T-helper 2 cell treated with Interferon-gamma antibody and Interleukin-4, amounts not matched to agents 5 μg/mL and 100 μg/mL, for 36 hours (primary cell): ENCODE results near the gene MYO1E.
"Not testable (repeated sequence)": the region's sequence is repeated elsewhere in the genome, so short reads cannot be mapped to it uniquely, and the experiment has no call there.

Source experiments
- DNase-seq: peaks from one replicate; pipeline ENCODE4 v3.0.0; 2021; ENCODE audit warnings: low spot score
- H3K27ac Mint-ChIP-seq: one replicate; pipeline ENCODE4 v1.8.0; 2021; ENCODE audit warnings: mild to moderate bottlenecking, mixed read lengths
- H3K27me3 Mint-ChIP-seq: one replicate; pipeline ENCODE4 v1.8.0; 2021; ENCODE audit warnings: low read depth, mixed read lengths
- H3K36me3 Mint-ChIP-seq: one replicate; pipeline ENCODE4 v1.8.0; 2021; ENCODE audit warnings: low read depth, mixed read lengths
- H3K4me1 Mint-ChIP-seq: one replicate; pipeline ENCODE4 v1.8.0; 2021; ENCODE audit warnings: low read depth, mixed read lengths
- H3K4me3 Mint-ChIP-seq: one replicate; pipeline ENCODE4 v1.8.0; 2022; ENCODE audit warnings: mild to moderate bottlenecking, moderate library complexity, mixed read lengths
- H3K9me3 Mint-ChIP-seq: one replicate; pipeline ENCODE4 v1.8.0; 2021; ENCODE audit warnings: mixed read lengths

MYO1E gene

GRCh38 chr15:59154243-59154642 lies 218.4 kb downstream of the MYO1E start:
- Mint-ChIP-seq H3K9me3 (no peaks in the 10 kb centered on the region), H3K27me3 (no peaks in the 10 kb centered on the region), H3K4me3 (no peak overlapping the region), H3K36me3 (peaks cover 26% of the 10 kb centered on the region), H3K4me1 (no peaks in the 10 kb centered on the region), H3K27ac (no peak overlapping the region)
- DNase-seq, result no peak

GRCh38 chr15:59153466-59153865 lies 219.2 kb downstream of the MYO1E start:
- no peak for DNase-seq
- no peaks in the 10 kb centered on the region for H3K9me3 Mint-ChIP-seq
- H3K4me3 Mint-ChIP-seq, result no peak overlapping the region
- no peak overlapping the region for H3K27ac Mint-ChIP-seq
- peaks cover 29% of the 10 kb centered on the region for H3K36me3 Mint-ChIP-seq
- H3K4me1 Mint-ChIP-seq, result no peaks in the 10 kb centered on the region
- no peaks in the 10 kb centered on the region for H3K27me3 Mint-ChIP-seq

- no peak for DNase-seq
- H3K4me1 Mint-ChIP-seq, result no peaks in the 10 kb centered on the region
- no peak overlapping the region for H3K27ac Mint-ChIP-seq
- H3K9me3 Mint-ChIP-seq, result no peaks in the 10 kb centered on the region
- H3K27me3 Mint-ChIP-seq, result no peaks in the 10 kb centered on the region
- no peak overlapping the region for H3K4me3 Mint-ChIP-seq
- peaks cover 26% of the 10 kb centered on the region for H3K36me3 Mint-ChIP-seq
Measured at GRCh38 chr15:59152694-59153450, 219.8 kb downstream of the MYO1E start.

- H3K4me1 Mint-ChIP-seq, result no peaks in the 10 kb centered on the region
- H3K27me3 Mint-ChIP-seq, result no peaks in the 10 kb centered on the region
- no peak overlapping the region for H3K27ac Mint-ChIP-seq
- H3K36me3 Mint-ChIP-seq, result peaks cover 26% of the 10 kb centered on the region
- no peak for DNase-seq
- H3K9me3 Mint-ChIP-seq, result no peaks in the 10 kb centered on the region
- no peak overlapping the region for H3K4me3 Mint-ChIP-seq
Measured at GRCh38 chr15:59150185-59150584, 222.5 kb downstream of the MYO1E start.

- Mint-ChIP-seq H3K4me1 (no peaks in the 10 kb centered on the region), H3K4me3 (no peak overlapping the region), H3K9me3 (no peaks in the 10 kb centered on the region), H3K27ac (no peak overlapping the region), H3K27me3 (no peaks in the 10 kb centered on the region), H3K36me3 (peaks cover 28% of the 10 kb centered on the region)
- DNase-seq, result no peak
Measured at GRCh38 chr15:59148153-59148833, 224.4 kb downstream of the MYO1E start.

GRCh38 chr15:59147666-59148065 lies 225.0 kb downstream of the MYO1E start:
- DNase-seq, result no peak
- Mint-ChIP-seq H3K9me3 (no peaks in the 10 kb centered on the region), H3K27me3 (no peaks in the 10 kb centered on the region), H3K4me1 (no peaks in the 10 kb centered on the region), H3K27ac (no peak overlapping the region), H3K4me3 (no peak overlapping the region), H3K36me3 (peaks cover 23% of the 10 kb centered on the region)

- not testable (repeated sequence) for H3K27me3 Mint-ChIP-seq, H3K27ac Mint-ChIP-seq, H3K9me3 Mint-ChIP-seq, DNase-seq, H3K4me3 Mint-ChIP-seq
- peaks cover 12% of the 10 kb centered on the region for H3K4me1 Mint-ChIP-seq
- H3K36me3 Mint-ChIP-seq, result peaks cover 22% of the 10 kb centered on the region
Measured at GRCh38 chr15:59144594-59144993, 228.1 kb downstream of the MYO1E start.

- H3K9me3 Mint-ChIP-seq, result no peaks in the 10 kb centered on the region
- no peak for DNase-seq
- H3K27me3 Mint-ChIP-seq, result no peaks in the 10 kb centered on the region
- peaks cover 15% of the 10 kb centered on the region for H3K4me1 Mint-ChIP-seq
- peaks cover 25% of the 10 kb centered on the region for H3K36me3 Mint-ChIP-seq
- H3K4me3 Mint-ChIP-seq, result no peak overlapping the region
- H3K27ac Mint-ChIP-seq, result no peak overlapping the region
Measured at GRCh38 chr15:59143281-59143680, 229.4 kb downstream of the MYO1E start.

- Mint-ChIP-seq H3K27me3 (no peaks in the 10 kb centered on the region), H3K36me3 (peaks cover 33% of the 10 kb centered on the region), H3K9me3 (no peaks in the 10 kb centered on the region), H3K27ac (no peak overlapping the region), H3K4me1 (peaks cover 27% of the 10 kb centered on the region), H3K4me3 (no peak overlapping the region)
- DNase-seq, result no peak
Measured at GRCh38 chr15:59140422-59141226, 232.0 kb downstream of the MYO1E start.

- Mint-ChIP-seq H3K36me3 (peaks cover 43% of the 10 kb centered on the region), H3K9me3 (no peaks in the 10 kb centered on the region), H3K27ac (no peak overlapping the region), H3K27me3 (no peaks in the 10 kb centered on the region), H3K4me3 (no peak overlapping the region), H3K4me1 (peaks cover 27% of the 10 kb centered on the region)
- peak; percentile 34 for DNase-seq
Measured at GRCh38 chr15:59138243-59138642, 234.4 kb downstream of the MYO1E start.

GRCh38 chr15:59137566-59137965 lies 235.1 kb downstream of the MYO1E start:
- Mint-ChIP-seq H3K27ac (no peak overlapping the region), H3K36me3 (peaks cover 47% of the 10 kb centered on the region)

GRCh38 chr15:59133929-59134427 lies 238.7 kb downstream of the MYO1E start:
- DNase-seq, result no peak
- Mint-ChIP-seq H3K27ac (no peak overlapping the region), H3K4me1 (peaks cover 12% of the 10 kb centered on the region), H3K36me3 (peaks cover 66% of the 10 kb centered on the region), H3K4me3 (no peak overlapping the region), H3K27me3 (no peaks in the 10 kb centered on the region), H3K9me3 (peaks cover 14% of the 10 kb centered on the region)

More at GRCh38 chr15:59137566-59137965, 235.1 kb downstream of the MYO1E start:
- peak; percentile 18 for DNase-seq
- H3K4me3 Mint-ChIP-seq, result no peak overlapping the region
- H3K4me1 Mint-ChIP-seq, result peaks cover 27% of the 10 kb centered on the region
- no peaks in the 10 kb centered on the region for H3K27me3 Mint-ChIP-seq
- no peaks in the 10 kb centered on the region for H3K9me3 Mint-ChIP-seq

- peaks cover 74% of the 10 kb centered on the region for H3K36me3 Mint-ChIP-seq
- peaks cover 26% of the 10 kb centered on the region for H3K9me3 Mint-ChIP-seq
- peaks cover 9% of the 10 kb centered on the region for H3K4me1 Mint-ChIP-seq
- H3K4me3 Mint-ChIP-seq, result no peak overlapping the region
- no peak overlapping the region for H3K27ac Mint-ChIP-seq
- H3K27me3 Mint-ChIP-seq, result no peaks in the 10 kb centered on the region
- no peak for DNase-seq
Measured at GRCh38 chr15:59131969-59132562, 240.6 kb downstream of the MYO1E start.
